ENCODE data around the gene CCL11.
"Not testable (repeated sequence)": the region's sequence is repeated elsewhere in the genome, so short reads cannot be mapped to it uniquely, and the experiment has no call there.

Gene CCL11

DNA sequence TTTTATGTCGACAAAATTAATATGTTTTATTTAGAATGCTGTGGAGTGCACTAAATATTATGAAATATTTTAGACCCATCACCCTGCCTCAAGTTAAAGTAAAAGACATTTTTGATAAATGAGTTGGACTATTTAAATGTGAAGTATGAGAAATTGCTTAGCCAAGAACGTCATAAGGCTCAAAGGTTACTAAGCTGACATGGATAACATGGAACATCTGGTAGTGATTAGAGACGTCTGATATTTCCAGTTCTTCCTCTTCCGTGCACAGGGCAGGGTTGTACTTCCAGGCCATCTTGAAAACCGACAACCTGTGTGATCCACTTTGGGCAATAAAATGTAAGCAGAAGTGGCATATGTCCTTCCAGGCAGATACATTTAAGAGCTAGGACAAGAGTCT is 26.5 kb downstream of the CCL11 start:
- no peak for DNase-seq

GRCh38 chr17:34313164-34313563 is 27.6 kb downstream of the CCL11 start:
- DNase-seq: no peak

- no peak for DNase-seq
Measured at GRCh38 chr17:34314279-34314678, 28.7 kb downstream of the CCL11 start.

- DNase-seq: no peak
Measured at GRCh38 chr17:34318474-34318873, 32.9 kb downstream of the CCL11 start.

DNA sequence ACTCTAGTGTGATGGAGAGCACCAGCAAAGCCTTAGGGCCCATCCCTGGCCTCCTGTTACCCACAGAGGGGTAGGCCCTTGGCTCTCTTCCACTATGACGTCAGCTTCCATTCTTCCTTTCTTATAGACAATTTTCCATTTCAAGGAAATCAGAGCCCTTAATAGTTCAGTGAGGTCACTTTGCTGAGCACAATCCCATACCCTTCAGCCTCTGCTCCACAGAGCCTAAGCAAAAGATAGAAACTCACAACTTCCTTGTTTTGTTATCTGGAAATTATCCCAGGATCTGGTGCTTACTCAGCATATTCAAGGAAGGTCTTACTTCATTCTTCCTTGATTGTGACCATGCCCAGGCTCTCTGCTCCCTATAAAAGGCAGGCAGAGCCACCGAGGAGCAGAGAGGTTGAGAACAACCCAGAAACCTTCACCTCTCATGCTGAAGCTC is 33.5 kb downstream of the CCL11 start, which contains the start of gene CCL8:
Gene CCL8 (plus strand): TSS at position 397 of the 445 bp plus-strand sequence. CDS start 67 bp downstream, outside the sequence.
- DNase-seq: no peak

- DNase-seq: no peak
Measured at GRCh38 chr17:34321964-34322363, 36.4 kb downstream of the CCL11 start.

GRCh38 chr17:34327580-34327979 is 42.0 kb downstream of the CCL11 start:
- not testable (repeated sequence) for DNase-seq

DNA sequence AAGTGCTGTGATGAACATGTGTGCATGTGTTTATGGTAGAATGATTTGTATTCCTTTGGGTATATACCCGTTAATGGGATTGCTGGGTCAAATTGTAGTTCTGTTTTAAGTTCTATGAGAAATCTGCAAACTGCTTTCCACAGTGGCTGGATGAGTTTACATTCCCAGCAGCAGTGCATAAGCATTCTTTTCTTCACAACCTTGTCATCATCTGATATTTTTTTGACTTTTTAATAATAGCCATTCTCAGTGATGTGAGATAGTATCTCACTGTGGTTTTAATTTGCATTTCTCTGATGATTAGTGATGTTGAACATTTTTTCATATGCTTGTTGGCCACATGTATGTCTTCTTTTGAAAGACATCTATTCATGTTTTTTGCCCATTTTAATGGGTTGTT is 52.2 kb downstream of the CCL11 start:
- DNase-seq: no peak
